H9 (cell line): Measurements from ENCODE around the gene LRRC71. TPM values are rescaled to one million over a fixed set of nuclear protein-coding genes. Genes with fewer than 3 reads are reported as not detected.

Experiments
- DNase-seq: peaks from one replicate; pipeline ENCODE4 v3.0.0-alpha.2; 2017
- H2AFZ ChIP-seq: one replicate; pipeline ENCODE4 v1.6.1; 2013; ENCODE audit warnings: mild to moderate bottlenecking, low read length, control low read depth, moderate library complexity
- H2AK5ac ChIP-seq: 2 replicates; pipeline ENCODE4 v1.6.1; 2013; ENCODE audit warnings: low read length, control low read depth, mixed read lengths; ENCODE audit not compliant: insufficient read length
- H2BK120ac ChIP-seq: one replicate; pipeline ENCODE4 v1.6.1; 2013; ENCODE audit warnings: low read depth, mild to moderate bottlenecking, low read length, control low read depth, inconsistent platforms; ENCODE audit not compliant: poor library complexity, severe bottlenecking
- H2BK12ac ChIP-seq: 2 replicates; pipeline ENCODE4 v1.6.1; 2013; ENCODE audit warnings: low read length, control low read depth, mixed read lengths, low read depth; ENCODE audit not compliant: insufficient read length
- H2BK15ac ChIP-seq: 2 replicates; pipeline ENCODE4 v1.6.1; 2013; ENCODE audit warnings: low read depth, low read length, control low read depth
- H2BK20ac ChIP-seq: one replicate; pipeline ENCODE4 v1.6.1; 2013; ENCODE audit warnings: low read depth, mild to moderate bottlenecking, low read length, control low read depth, inconsistent platforms; ENCODE audit not compliant: poor library complexity, severe bottlenecking
- H2BK5ac ChIP-seq: 2 replicates; pipeline ENCODE4 v1.6.1; 2013; ENCODE audit warnings: low read length, control low read depth, mixed read lengths; ENCODE audit not compliant: insufficient read length
- H3K14ac ChIP-seq: 2 replicates; pipeline ENCODE4 v1.6.1; 2013; ENCODE audit warnings: low read length, control low read depth; ENCODE audit not compliant: insufficient read depth
- H3K18ac ChIP-seq: 2 replicates; pipeline ENCODE4 v1.6.1; 2013; ENCODE audit warnings: low read depth, mild to moderate bottlenecking, mixed read lengths, low read length, control low read depth; ENCODE audit not compliant: insufficient read length
- H3K23ac ChIP-seq: 2 replicates; pipeline ENCODE4 v1.6.1; 2013; ENCODE audit warnings: low read length, control low read depth, mixed read lengths, low read depth; ENCODE audit not compliant: insufficient read length
- H3K23me2 ChIP-seq: 2 replicates; pipeline ENCODE4 v1.6.1; 2013; ENCODE audit warnings: low read depth, mild to moderate bottlenecking, mixed read lengths, low read length, control low read depth; ENCODE audit not compliant: insufficient read length, poor library complexity, severe bottlenecking
- H3K27ac ChIP-seq: 2 replicates; pipeline ENCODE4 v1.5.1; 2013; ENCODE audit warnings: low read length, control low read depth, mixed read lengths, low read depth; ENCODE audit not compliant: insufficient read length
- H3K27me3 ChIP-seq: 2 replicates; pipeline ENCODE4 v1.6.1; 2013; ENCODE audit warnings: low read length, control low read depth, inconsistent platforms; ENCODE audit not compliant: insufficient read depth
- H3K4ac ChIP-seq: 2 replicates; pipeline ENCODE4 v1.6.1; 2013; ENCODE audit warnings: low read depth, mild to moderate bottlenecking, control low read depth, inconsistent platforms, low read length, moderate library complexity
- H3K4me1 ChIP-seq: 2 replicates; pipeline ENCODE4 v1.6.1; 2013; ENCODE audit warnings: low read length, control low read depth, inconsistent platforms; ENCODE audit not compliant: insufficient read depth
- H3K4me2 ChIP-seq: 2 replicates; pipeline ENCODE4 v1.6.1; 2013; ENCODE audit warnings: low read length, control low read depth, mixed read lengths; ENCODE audit not compliant: insufficient read length, insufficient read depth
- H3K56ac ChIP-seq: 2 replicates; pipeline ENCODE4 v1.6.1; 2013; ENCODE audit warnings: low read depth, mild to moderate bottlenecking, mixed read lengths, low read length, control low read depth; ENCODE audit not compliant: insufficient read length
- H3K79me1 ChIP-seq: 2 replicates; pipeline ENCODE4 v1.6.1; 2013; ENCODE audit warnings: low read depth, mild to moderate bottlenecking, moderate library complexity, low read length, control low read depth, inconsistent platforms; ENCODE audit not compliant: insufficient read depth, poor library complexity, severe bottlenecking
- H3K79me2 ChIP-seq: 2 replicates; pipeline ENCODE4 v1.6.1; 2013; ENCODE audit warnings: low read length, control low read depth, inconsistent platforms; ENCODE audit not compliant: insufficient read depth
- H3K9ac ChIP-seq: 2 replicates; pipeline ENCODE4 v1.6.1; 2013; ENCODE audit warnings: low read length, control low read depth, mixed read lengths; ENCODE audit not compliant: insufficient read length; ENCODE audit errors: extremely low read depth
- H3K9me3 ChIP-seq: one replicate; pipeline ENCODE4 v1.6.1; 2013; ENCODE audit warnings: low read depth, low read length, inconsistent platforms; ENCODE audit not compliant: control insufficient read depth
- H3T11ph ChIP-seq: one replicate; pipeline ENCODE4 v1.6.1; 2013; ENCODE audit warnings: mild to moderate bottlenecking, low read length, control low read depth, inconsistent platforms
- H4K20me1 ChIP-seq: one replicate; pipeline ENCODE4 v1.6.1; 2013; ENCODE audit not compliant: control insufficient read depth, insufficient read length, insufficient read depth
- H4K5ac ChIP-seq: 2 replicates; pipeline ENCODE4 v1.6.1; 2013; ENCODE audit warnings: low read depth, mild to moderate bottlenecking, mixed read lengths, low read length, control low read depth; ENCODE audit not compliant: insufficient read length
- H4K8ac ChIP-seq: replicated peaks from 2 replicates; pipeline ENCODE4 v1.6.1; 2013; ENCODE audit warnings: low read length, control low read depth, mixed read lengths, low read depth; ENCODE audit not compliant: insufficient read length
- H4K91ac ChIP-seq: 2 replicates; pipeline ENCODE4 v1.6.1; 2013; ENCODE audit warnings: low read depth, mild to moderate bottlenecking, moderate library complexity, mixed read lengths, low read length, control low read depth; ENCODE audit not compliant: insufficient read length
- H3K27ac Mint-ChIP-seq, 3 experiments: 2 replicates in 2 of 3; 3 replicates in 1 of 3; pipeline ENCODE4 v1.8.0; 2020 to 2021; ENCODE audit warnings: mixed read lengths in 3 of 3, mild to moderate bottlenecking in 1 of 3, moderate library complexity in 1 of 3
- H3K27me3 Mint-ChIP-seq: 2 replicates; pipeline ENCODE4 v1.8.0; 2021; ENCODE audit warnings: low read depth, mild to moderate bottlenecking, moderate library complexity, mixed read lengths
- H3K36me3 Mint-ChIP-seq, 3 experiments: 2 replicates in 2 of 3; 3 replicates in 1 of 3; pipeline ENCODE4 v1.8.0; 2020 to 2021; ENCODE audit warnings: low read depth in 3 of 3, mixed read lengths in 3 of 3; ENCODE audit not compliant: insufficient read depth in 1 of 3
- H3K4me1 Mint-ChIP-seq, 2 experiments: 2 replicates each; pipeline ENCODE4 v1.8.0; 2020; ENCODE audit warnings: mixed read lengths in 2 of 2
- H3K4me3 Mint-ChIP-seq, 2 experiments: 2 replicates in 1 of 2; 3 replicates in 1 of 2; pipeline ENCODE4 v1.8.0; 2020 to 2021; ENCODE audit warnings: mild to moderate bottlenecking in 2 of 2, mixed read lengths in 2 of 2, moderate library complexity in 1 of 2
- H3K9me3 Mint-ChIP-seq, 2 experiments: 2 replicates in 1 of 2; 3 replicates in 1 of 2; pipeline ENCODE4 v1.8.0; 2020; ENCODE audit warnings: mild to moderate bottlenecking in 2 of 2, mixed read lengths in 2 of 2, moderate library complexity in 1 of 2
- CTCF ChIP-seq: fragments of 200-600 bp; sonication (generic); conservative IDR thresholded peaks from 3 replicates; pipeline ENCODE4 v1.8.0; 2021; ENCODE audit warnings: antibody characterized with exemption, mild to moderate bottlenecking
- WGBS: extraction: QIAGEN DNeasy Blood & Tissue Kit; methylation state at CpG from one replicate; pipeline ENCODE4 v1.1.7; 2013; ENCODE audit warnings: missing lambda C conversion rate, low lambda C conversion rate, mixed read lengths; ENCODE audit not compliant: insufficient read length; ENCODE audit errors: extremely low coverage; 5-methylcytosine and 5-hydroxymethylcytosine counted together
- total RNA-seq: library from RNA; stranded (reverse); gene quantifications from 2 replicates; pipeline ENCODE4 v1.2.1, GENCODE V29; 2021

The LRRC71 gene
- total RNA-seq, 1 experiment from 2014 or later, result not detected

GRCh38 chr1:156929596-156930238, 9.3 kb downstream of the LRRC71 start:
- no peaks in the 10 kb centered on the region; a peak in 1 of 5 replicates for H3K9me3 Mint-ChIP-seq
- Histone ChIP-seq H2AK5ac (no peak overlapping the region), H2BK20ac (no peak overlapping the region), H3K14ac (no peak overlapping the region), H3K9ac (no peak overlapping the region), H3K23me2 (peaks cover 6% of the 10 kb centered on the region), H3K4me1 (no peaks in the 10 kb centered on the region), H4K91ac (no peak overlapping the region), H3K27me3 (peaks cover 30% of the 10 kb centered on the region), H4K8ac (no peak overlapping the region), H3T11ph (no peak overlapping the region), H3K4ac (no peak overlapping the region), H2BK120ac (no peak overlapping the region), H2AFZ (no peak overlapping the region), H3K27ac (no peak overlapping the region), H3K56ac (no peak overlapping the region), H3K23ac (no peak overlapping the region), H3K4me2 (no peak overlapping the region), H3K79me2 (no peaks in the 10 kb centered on the region), H2BK12ac (no peak overlapping the region), H3K18ac (no peak overlapping the region), H3K79me1 (no peaks in the 10 kb centered on the region), H3K9me3 (no peaks in the 10 kb centered on the region), H4K5ac (no peak overlapping the region), H2BK5ac (no peak overlapping the region), H2BK15ac (no peak overlapping the region), H4K20me1 (no peaks in the 10 kb centered on the region)
- H3K36me3 Mint-ChIP-seq, result peaks cover 0 to 3% (median 3%) of the 10 kb centered on the region in 3 experiments; a peak in 4 of 7 replicates
- peaks cover 40 to 52% of the 10 kb centered on the region in 2 experiments for H3K4me1 Mint-ChIP-seq
- H3K4me3 Mint-ChIP-seq, result no peak overlapping the region
- no CpG with 5 or more reads among the region's 6 CpGs for WGBS
- H3K27ac Mint-ChIP-seq, result no peak overlapping the region
- no peak for TF ChIP-seq CTCF
- H3K27me3 Mint-ChIP-seq, result peaks cover 71% of the 10 kb centered on the region
- DNase-seq, result no peak
